HK-2 (cell line): ENCODE measurements around the gene LHFPL4.
A peak's percentile ranks its signal among the peaks of the same experiment; 100 is the strongest.
"Not testable (repeated sequence)": the region's sequence is repeated elsewhere in the genome, so short reads cannot be mapped to it uniquely, and the experiment has no call there.

Experiments used
- DNase-seq: peaks from one replicate; pipeline ENCODE4 v3.0.0-alpha.2; 2018; ENCODE audit not compliant: unreplicated experiment

LHFPL4 gene

GRCh38 chr3:9536212-9536611 is 17.4 kb downstream of the LHFPL4 start:
- DNase-seq: no peak

DNA sequence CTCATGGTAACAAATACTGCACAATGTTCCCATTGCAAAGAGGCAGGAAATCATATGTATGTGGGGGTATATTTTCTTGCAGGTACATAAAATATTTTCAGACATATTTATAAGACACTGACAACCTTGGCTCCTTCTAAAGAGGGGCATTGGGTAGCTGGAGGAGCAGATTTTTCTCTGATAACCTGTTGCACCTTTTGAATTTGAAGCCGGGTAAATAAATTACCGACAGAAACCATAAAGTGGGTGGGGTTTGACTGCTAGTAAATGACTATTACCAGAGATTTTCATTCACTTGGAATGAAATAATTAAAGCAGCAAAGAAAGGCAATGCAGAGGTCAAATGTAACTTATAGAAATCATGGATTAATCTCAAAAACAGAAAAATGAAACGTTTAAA is 19.2 kb downstream of the LHFPL4 start:
- no peak for DNase-seq

DNA sequence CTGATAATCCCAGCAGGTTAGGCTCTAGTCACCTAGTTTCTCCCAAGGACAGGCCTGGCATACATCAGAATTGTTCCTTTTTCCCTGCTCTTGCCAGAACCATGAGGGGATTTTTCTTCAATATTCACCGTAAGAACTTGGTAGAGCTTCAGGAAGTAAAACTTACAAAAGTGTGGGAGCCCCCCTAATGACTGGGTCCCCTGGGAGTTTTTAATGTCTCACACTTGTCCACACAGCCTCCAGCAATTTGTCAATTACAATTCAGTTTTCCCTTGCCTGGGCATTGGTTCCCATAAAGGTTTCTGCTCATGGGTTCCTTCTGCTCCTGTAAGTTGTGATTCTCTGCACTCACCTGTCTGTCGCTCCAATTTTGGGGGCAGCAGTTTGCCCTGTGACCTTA is 28.5 kb downstream of the LHFPL4 start:
- no peak for DNase-seq

GRCh38 chr3:9514956-9515355 is 38.7 kb downstream of the LHFPL4 start:
- DNase-seq: no peak

DNA sequence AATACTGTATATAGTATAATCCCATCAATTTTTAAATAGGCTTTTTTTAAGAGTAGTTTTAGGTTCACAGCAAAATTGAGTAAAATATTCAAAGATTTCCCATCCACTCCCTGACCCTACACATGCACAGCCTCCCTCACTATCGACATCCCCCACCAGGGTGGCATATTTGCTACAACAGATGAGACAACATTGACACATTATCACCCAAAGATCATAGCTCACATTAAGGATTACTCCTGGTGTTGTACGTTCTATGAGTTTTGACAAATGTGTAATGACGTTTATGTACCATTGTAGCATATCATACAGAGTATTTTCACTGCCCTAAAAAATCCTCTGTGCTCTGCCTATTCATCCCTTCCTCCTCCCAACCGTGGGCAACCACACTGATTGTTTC is 39.3 kb downstream of the LHFPL4 start:
- DNase-seq: no peak

- no peak for DNase-seq
Observed at GRCh38 chr3:9512456-9513045, 41.1 kb downstream of the LHFPL4 start.

- DNase-seq: no peak
Observed at GRCh38 chr3:9508781-9509180, 44.8 kb downstream of the LHFPL4 start.

GRCh38 chr3:9507586-9508578 is 45.7 kb downstream of the LHFPL4 start:
- DNase-seq: no peak

DNA sequence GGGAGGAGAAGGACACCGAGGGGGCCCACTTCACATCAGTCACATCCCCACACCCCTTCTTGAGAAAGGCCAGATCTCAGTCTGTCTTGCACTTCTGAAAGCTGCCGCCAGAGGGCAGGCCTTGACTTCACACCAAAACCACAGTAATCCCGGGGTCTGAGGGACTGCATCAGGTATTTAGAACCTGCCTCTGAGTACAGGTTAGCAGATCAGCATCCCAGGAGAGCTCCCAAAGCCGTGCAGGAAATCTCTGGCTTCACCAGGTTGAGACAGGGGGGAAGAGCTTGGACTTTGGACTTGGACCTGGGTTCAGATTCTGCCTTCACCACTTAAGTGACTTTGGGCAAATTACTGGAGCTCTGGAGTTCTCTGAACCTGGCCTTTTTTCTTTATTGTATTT is 50.3 kb downstream of the LHFPL4 start:
- peak; percentile 77 for DNase-seq

DNA sequence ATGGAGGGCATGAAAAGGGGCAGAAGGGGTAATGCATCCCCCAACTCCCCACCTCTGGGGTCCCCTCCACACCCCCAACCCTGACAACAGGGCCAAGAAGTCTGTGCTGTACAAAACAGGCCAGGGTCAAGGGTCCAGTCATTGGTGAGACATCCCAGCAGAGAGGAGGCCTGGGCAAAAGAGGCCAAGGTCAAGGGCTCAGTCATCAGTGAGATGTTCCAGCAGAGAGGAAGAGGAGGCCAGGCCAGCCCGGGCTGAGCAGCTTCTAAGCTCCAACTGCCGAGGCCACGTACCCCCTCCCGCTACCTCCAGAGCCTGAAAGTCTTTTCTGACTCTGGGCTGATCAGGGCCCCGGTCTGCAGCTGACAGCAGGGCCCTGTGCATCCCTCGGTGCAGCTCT is 52.4 kb downstream of the LHFPL4 start:
- DNase-seq: peak; percentile 40

- no peak for DNase-seq
Observed at GRCh38 chr3:9500108-9501050, 53.2 kb downstream of the LHFPL4 start.

- no peak for DNase-seq
Observed at GRCh38 chr3:9499455-9500107, 54.0 kb downstream of the LHFPL4 start.

DNA sequence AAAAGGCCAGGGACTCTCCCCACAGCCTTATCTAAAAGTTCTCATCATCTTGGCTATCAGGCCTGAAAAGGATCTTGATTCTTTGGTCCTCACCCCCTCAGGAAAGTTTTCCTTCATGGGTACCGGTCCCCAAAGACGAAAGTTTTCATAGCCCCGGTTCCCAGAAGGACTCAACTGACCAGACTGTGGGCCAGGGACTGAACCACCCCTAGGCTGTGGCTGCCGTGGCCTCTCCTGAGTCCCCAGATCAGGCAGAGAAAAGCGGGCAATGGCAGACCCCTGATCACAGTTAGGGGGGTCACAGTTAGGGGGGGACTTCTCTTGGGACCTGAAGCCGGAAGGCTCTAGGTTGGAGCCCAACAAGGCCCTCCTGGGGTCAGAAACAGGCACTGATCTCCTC is 54.8 kb downstream of the LHFPL4 start:
- no peak for DNase-seq

- DNase-seq: peak; percentile 68
Observed at GRCh38 chr3:9497821-9498565, 55.6 kb downstream of the LHFPL4 start.

DNA sequence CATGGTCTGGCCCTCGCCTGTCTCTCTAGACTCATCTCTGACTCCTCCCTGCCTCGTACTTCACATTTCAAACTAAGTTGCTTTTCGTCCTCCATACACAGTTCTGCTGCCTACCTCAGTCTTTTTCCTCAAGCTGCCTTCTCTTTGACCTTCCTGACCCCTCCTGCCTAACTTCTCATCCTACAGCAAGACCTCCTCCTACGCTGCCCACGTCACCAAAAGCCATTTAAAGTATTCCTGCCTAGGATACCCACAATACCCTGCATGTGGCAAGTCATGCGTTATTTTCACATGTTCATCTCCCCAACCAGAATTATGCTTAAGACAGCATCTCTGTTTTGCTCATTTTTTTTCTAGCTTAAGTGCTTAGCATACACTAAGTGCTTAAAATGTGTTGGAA is 56.7 kb downstream of the LHFPL4 start:
- no peak for DNase-seq

DNA sequence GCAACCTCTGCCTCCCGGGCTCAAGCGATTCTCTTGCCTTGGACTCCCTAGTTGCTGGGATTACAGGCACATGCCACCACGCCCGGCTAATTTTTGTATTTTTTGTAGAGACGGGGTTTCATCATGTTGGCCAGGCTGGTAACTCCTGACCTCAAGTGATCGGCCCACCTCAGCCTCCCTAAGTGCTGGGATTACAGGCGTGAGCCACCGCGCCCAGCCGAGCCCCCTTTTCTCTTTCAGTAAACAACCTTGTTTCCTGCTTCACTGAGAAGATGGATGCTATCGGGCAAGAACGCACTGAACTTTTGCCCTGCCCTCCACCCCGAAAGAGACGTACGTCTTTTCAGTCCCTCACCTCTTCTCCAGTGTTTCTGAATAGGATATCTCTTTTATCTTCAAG is 59.6 kb downstream of the LHFPL4 start:
- DNase-seq: not testable (repeated sequence)

GRCh38 chr3:9491506-9491905 is 62.1 kb downstream of the LHFPL4 start:
- no peak for DNase-seq

- no peak for DNase-seq
Observed at GRCh38 chr3:9485248-9485647, 68.4 kb downstream of the LHFPL4 start.

- DNase-seq: no peak
Observed at GRCh38 chr3:9480265-9480664, 73.4 kb downstream of the LHFPL4 start.

GRCh38 chr3:9476935-9477334 is 76.7 kb downstream of the LHFPL4 start:
- no peak for DNase-seq

GRCh38 chr3:9474482-9474881 is 79.1 kb downstream of the LHFPL4 start:
- no peak for DNase-seq
